Nephron (organoid): ENCODE measurements around the gene EPB41.

Source experiments
- H3K27ac Mint-ChIP-seq, 3 experiments: 2 replicates each; pipeline ENCODE4 v1.8.0; 2020; ENCODE audit warnings: mixed read lengths in 3 of 3, mild to moderate bottlenecking in 2 of 3, moderate library complexity in 1 of 3
- H3K27me3 Mint-ChIP-seq: 2 replicates; pipeline ENCODE4 v1.8.0; 2021; ENCODE audit warnings: low read depth, mild to moderate bottlenecking, moderate library complexity, mixed read lengths
- H3K36me3 Mint-ChIP-seq: 2 replicates; pipeline ENCODE4 v1.8.0; 2020; ENCODE audit warnings: low read depth, mixed read lengths
- H3K4me1 Mint-ChIP-seq: 2 replicates; pipeline ENCODE4 v1.8.0; 2020; ENCODE audit warnings: mixed read lengths
- H3K4me3 Mint-ChIP-seq, 3 experiments: 2 replicates each; pipeline ENCODE4 v1.8.0; 2020; ENCODE audit warnings: mild to moderate bottlenecking in 3 of 3, mixed read lengths in 3 of 3, moderate library complexity in 2 of 3
- H3K9me3 Mint-ChIP-seq: 2 replicates; pipeline ENCODE4 v1.8.0; 2020; ENCODE audit warnings: mixed read lengths
- CTCF ChIP-seq, 3 experiments: fragments of 200-600 bp; sonication (generic); IDR thresholded peaks; one replicate each; pipeline ENCODE4 v1.5.0; 2021; ENCODE audit warnings: antibody characterized with exemption in 3 of 3; ENCODE audit not compliant: unreplicated experiment in 3 of 3

The EPB41 gene

GRCh38 chr1:28926629-28927265 lies 12.4 kb downstream of the EPB41 start:
- H3K4me3 Mint-ChIP-seq = no peak overlapping the region
- H3K36me3 Mint-ChIP-seq = no peaks in the 10 kb centered on the region
- peaks cover 27% of the 10 kb centered on the region for H3K4me1 Mint-ChIP-seq
- peak overlapping the region; percentile 12 to 89 (median 39) for H3K27ac Mint-ChIP-seq
- no peak for TF ChIP-seq CTCF (IDR thresholded peaks at IDR 0.05; ENCODE audit: unreplicated experiment in 3 of 3)
- H3K27me3 Mint-ChIP-seq = no peaks in the 10 kb centered on the region
- H3K9me3 Mint-ChIP-seq = no peaks in the 10 kb centered on the region

GRCh38 chr1:28927266-28927647 lies 12.9 kb downstream of the EPB41 start:
- Mint-ChIP-seq H3K36me3 (no peaks in the 10 kb centered on the region), H3K4me3 (peak overlapping the region in 1 of 3 experiments; percentile 21), H3K27ac (peak overlapping the region; percentile 72 to 89 (median 73)), H3K27me3 (no peaks in the 10 kb centered on the region), H3K9me3 (no peaks in the 10 kb centered on the region), H3K4me1 (peaks cover 27% of the 10 kb centered on the region)
- no peak for TF ChIP-seq CTCF (IDR thresholded peaks at IDR 0.05; ENCODE audit: unreplicated experiment in 3 of 3)

GRCh38 chr1:28927648-28928313 lies 13.4 kb downstream of the EPB41 start:
- H3K27ac Mint-ChIP-seq = peak overlapping the region; percentile 72 to 89 (median 73)
- no peaks in the 10 kb centered on the region for H3K27me3 Mint-ChIP-seq
- H3K4me1 Mint-ChIP-seq = peaks cover 27% of the 10 kb centered on the region

GRCh38 chr1:28928314-28928941 lies 14.1 kb downstream of the EPB41 start:
- Mint-ChIP-seq H3K27me3 (no peaks in the 10 kb centered on the region), H3K27ac (peak overlapping the region; percentile 72 to 89 (median 73)), H3K4me3 (no peak overlapping the region), H3K4me1 (peaks cover 27% of the 10 kb centered on the region), H3K36me3 (no peaks in the 10 kb centered on the region), H3K9me3 (no peaks in the 10 kb centered on the region)
- TF ChIP-seq CTCF (IDR thresholded peaks at IDR 0.05; ENCODE audit: unreplicated experiment in 3 of 3) = no peak

More at GRCh38 chr1:28927648-28928313, 13.4 kb downstream of the EPB41 start:
- Mint-ChIP-seq H3K9me3 (no peaks in the 10 kb centered on the region), H3K4me3 (peak overlapping the region in 1 of 3 experiments; percentile 21), H3K36me3 (no peaks in the 10 kb centered on the region)
- no peak for TF ChIP-seq CTCF (IDR thresholded peaks at IDR 0.05; ENCODE audit: unreplicated experiment in 3 of 3)

- no peaks in the 10 kb centered on the region for H3K27me3 Mint-ChIP-seq
- no peak overlapping the region for H3K4me3 Mint-ChIP-seq
- H3K36me3 Mint-ChIP-seq = no peaks in the 10 kb centered on the region
- H3K4me1 Mint-ChIP-seq = peaks cover 7% of the 10 kb centered on the region
- no peak overlapping the region for H3K27ac Mint-ChIP-seq
- TF ChIP-seq CTCF (IDR thresholded peaks at IDR 0.05; ENCODE audit: unreplicated experiment in 3 of 3) = no peak
- no peaks in the 10 kb centered on the region for H3K9me3 Mint-ChIP-seq
Measured at GRCh38 chr1:28933277-28933676, 18.9 kb downstream of the EPB41 start.
